ENCODE results near the gene FGGY.

DNA sequence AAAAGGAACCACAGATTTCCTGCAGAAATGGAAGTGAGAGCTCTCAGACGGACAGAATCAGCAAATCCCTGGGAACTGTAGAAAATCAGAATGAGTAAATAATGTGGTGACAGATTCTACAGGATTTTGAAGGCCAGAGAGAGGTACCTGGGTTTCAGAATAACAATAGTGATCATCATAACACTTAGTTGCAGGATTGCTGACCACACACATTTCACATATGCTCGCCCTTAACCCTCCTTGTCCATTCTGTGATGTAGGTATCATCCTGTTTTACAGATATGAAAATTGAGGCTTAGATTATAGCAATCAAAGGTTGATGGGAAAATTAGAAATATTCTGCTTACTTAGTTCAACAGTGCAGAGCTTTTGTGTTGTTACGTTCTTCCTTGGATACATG lies 419.9 kb downstream of the FGGY start:
- TF ChIP-seq ZNF585B (tag by site-specific recombination; IDR thresholded peaks at IDR 0.05) (no peak), ZBTB8A (tag by site-specific recombination; IDR thresholded peaks at IDR 0.05) (no peak), SETDB1 (IDR thresholded peaks at IDR 0.05; ENCODE audit: insufficient read length, low read length) (no peak), MEIS1 (CRISPR knock-in tag; IDR thresholded peaks at IDR 0.05; ENCODE audit: borderline replicate concordance) (no peak)

All from HEK293 (cell line).